HG03571 (cell line): ENCODE results near the gene CD22.

ENCODE experiments used
- ATAC-seq: cut with Tn5 transposase; IDR thresholded peaks from one replicate; pipeline ENCODE4 v1.9.1; 2021; ENCODE audit not compliant: unreplicated experiment

CD22 gene

GRCh38 chr19:35313587-35313986 is 15.4 kb upstream of the CD22 start:
- ATAC-seq: no peak

- no peak for ATAC-seq
These were observed 15.0 kb upstream of the CD22 start for GRCh38 chr19:35314031-35314430.

GRCh38 chr19:35314858-35315470 is 14.0 kb upstream of the CD22 start:
- no peak for ATAC-seq

DNA sequence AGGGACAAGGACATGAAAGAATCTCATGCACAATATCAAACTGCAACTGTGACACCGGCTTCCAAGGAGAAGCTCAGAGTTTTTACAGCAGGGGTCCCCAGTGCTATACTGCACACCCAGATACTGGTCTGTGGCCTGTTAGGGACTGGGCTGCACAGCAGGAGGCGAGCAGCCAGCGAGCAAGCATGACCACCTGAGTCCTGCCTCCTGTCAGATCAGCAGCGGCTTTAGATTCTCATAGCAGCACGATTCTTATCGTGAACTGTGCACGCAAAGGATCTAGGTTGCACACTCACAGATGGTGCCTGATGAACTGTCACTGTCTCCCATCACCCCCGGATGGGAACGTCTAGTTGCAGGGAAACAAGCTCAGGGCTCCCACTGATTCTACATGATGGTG is 13.1 kb upstream of the CD22 start:
- ATAC-seq: no peak

GRCh38 chr19:35316560-35316959 is 12.4 kb upstream of the CD22 start:
- ATAC-seq: no peak

DNA sequence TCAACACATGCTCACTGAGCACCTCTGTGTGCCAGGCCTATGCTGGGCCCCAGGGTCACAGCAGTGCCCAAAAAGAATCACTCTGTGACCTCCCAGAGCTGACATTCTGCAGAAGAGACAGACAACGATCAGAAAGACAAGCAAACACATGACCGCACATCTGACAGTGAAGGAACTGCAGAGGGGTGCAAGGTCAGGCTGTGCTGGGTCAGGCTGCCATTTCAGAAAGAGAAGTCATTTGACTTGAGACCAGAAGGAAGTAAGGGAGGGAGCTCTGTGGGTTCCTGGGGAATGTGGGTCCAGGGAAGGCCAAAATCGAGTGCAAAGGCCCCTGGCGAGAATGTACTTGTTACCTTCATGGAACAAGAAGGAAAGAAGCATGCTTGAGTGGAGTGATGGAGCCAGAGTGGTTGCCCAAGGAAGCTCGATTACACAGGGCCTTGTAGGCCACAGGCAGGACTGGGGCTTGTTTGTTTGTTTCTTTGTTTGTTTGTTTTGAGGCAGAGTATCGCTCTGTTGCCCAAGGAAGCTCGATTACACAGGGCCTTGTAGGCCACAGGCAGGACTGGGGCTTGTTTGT is 11.4 kb upstream of the CD22 start:
- no peak for ATAC-seq

- no peak for ATAC-seq
These were observed 10.1 kb upstream of the CD22 start for GRCh38 chr19:35318679-35319448.

DNA sequence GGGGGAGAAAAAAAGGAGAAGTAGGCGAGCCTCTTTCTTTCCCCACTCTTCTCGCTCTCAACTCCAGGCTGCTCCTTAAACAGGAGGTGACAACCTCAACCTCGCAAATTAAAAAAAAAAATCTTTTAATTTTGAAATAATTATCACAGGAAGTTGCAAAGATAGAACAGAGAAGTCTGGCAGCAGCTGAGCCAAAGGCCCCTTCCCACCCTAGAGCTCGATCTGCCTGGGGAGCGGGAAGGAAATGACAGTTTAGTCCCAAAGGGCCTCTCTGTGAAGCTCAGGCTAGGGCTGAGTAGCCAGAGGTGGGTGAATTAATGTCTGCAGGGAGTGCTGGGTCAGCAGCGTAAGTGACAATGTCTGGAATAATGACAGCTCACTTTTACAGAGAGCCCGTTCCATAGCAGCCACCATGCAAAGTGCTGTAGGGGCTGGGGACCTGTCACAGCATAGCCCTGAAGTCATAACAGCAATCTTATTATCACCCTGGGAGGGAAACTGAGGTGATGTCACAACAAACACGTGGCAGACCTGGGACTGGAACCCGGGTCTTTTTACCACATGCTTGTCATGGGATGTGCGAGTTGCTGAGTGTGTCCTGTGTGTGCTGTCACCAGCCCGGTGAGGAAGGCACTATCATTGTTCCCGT is 8.8 kb upstream of the CD22 start:
- no peak for ATAC-seq

- ATAC-seq: no peak
These were observed 7.7 kb upstream of the CD22 start for GRCh38 chr19:35321291-35321690.

- no peak for ATAC-seq
These were observed 7.0 kb upstream of the CD22 start for GRCh38 chr19:35322014-35322413.

- ATAC-seq: no peak
These were observed 1.3 kb upstream of the CD22 start for GRCh38 chr19:35327642-35328041.

DNA sequence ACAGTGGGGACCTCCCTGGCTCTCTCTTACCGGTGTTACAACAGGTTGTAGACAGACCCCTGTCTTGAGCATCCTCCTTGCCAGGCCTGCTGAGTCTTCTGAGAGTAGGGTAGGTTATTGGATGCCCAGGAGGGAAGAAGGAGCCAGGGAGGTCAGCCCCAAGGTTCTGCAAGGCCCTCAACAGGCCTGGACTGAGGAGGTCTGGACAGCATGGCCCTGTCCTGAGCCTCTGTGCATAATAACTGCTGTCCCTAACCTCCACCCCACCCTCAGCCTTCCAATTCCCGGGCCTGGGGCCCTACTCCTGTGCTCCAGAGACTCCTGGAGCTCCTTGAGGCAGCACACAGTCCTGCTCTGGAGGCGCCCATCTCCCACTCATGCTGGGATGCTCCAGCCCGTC is 336 bp downstream of the CD22 start:
- no peak for ATAC-seq

DNA sequence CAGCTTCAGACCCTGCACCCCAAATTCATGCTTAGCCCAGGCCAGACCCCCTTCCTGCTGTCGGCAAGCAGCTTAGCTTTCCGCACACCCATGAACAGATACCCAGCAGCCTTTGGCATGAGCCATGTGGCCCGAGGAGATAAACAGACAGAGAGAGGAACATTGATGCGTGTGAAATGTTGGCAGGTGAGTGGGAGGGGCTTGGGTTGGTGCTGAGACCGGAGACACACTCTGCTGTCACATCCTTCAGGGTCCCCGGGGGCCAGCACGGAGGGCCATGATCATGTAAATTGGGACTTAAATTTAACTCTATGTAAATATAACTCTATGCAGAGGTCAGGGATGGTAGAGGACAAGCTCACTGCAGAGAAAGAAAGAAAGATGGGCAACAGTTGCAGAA is 1.5 kb downstream of the CD22 start:
- peak; percentile 50 for ATAC-seq

GRCh38 chr19:35331551-35332214 is 2.7 kb downstream of the CD22 start:
- ATAC-seq: no peak

GRCh38 chr19:35332817-35333216 is 3.8 kb downstream of the CD22 start:
- ATAC-seq: no peak

DNA sequence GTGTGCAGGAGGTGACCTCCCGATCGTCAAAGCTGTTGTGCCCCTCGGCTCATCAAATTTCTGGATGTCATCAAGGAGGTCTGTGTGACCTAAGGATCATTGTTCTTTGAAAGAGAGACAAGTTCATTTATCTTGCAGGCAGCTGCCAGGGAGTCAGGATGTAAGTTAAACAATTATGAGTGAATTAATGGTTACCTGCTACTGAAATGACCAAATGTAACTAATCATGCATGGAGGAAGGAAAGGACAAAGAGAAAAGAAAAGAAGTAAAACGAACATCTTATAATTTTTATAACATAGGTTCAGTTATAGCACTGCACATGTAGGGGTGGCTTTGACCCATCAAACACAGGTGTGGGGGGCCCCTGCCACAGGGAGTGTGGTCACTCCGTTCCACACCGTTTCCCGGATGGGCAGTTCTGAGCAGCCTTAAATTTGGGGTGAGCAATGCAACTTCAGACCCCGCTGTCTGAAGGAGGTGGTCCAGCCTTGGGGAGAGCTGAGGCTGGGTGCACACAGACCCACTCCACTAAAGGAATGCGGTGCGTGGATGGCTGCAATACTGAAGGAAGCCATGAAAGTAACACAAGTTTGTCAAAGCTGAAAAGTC is 5.3 kb downstream of the CD22 start:
- ATAC-seq: no peak

GRCh38 chr19:35336166-35336955 is 7.4 kb downstream of the CD22 start:
- ATAC-seq: no peak

- no peak for ATAC-seq
These were observed 8.4 kb downstream of the CD22 start for GRCh38 chr19:35337097-35337983.

GRCh38 chr19:35337984-35338296 is 9.0 kb downstream of the CD22 start:
- ATAC-seq: no peak
